IMR-90 (cell line): ENCODE results near the gene CFAP221.

ENCODE experiments used
- CHD1 ChIP-seq: IDR thresholded peaks from 2 replicates; pipeline ENCODE4 v1.6.1; 2012; ENCODE audit warnings: low read depth, low read length, improper control_type of control experiment
- CTCF ChIP-seq: conservative IDR thresholded peaks from 2 replicates; pipeline ENCODE4 v1.5.1; 2012; ENCODE audit warnings: mild to moderate bottlenecking, low read depth, low read length, improper control_type of control experiment
- ELK1 ChIP-seq: fragments of 150-350 bp; IDR thresholded peaks from 2 replicates; pipeline ENCODE4 v1.6.1; 2016; ENCODE audit warnings: low read depth, mild to moderate bottlenecking, low read length, moderate library complexity, borderline replicate concordance
- FOS ChIP-seq: fragments of 150-350 bp; IDR thresholded peaks from 2 replicates; pipeline ENCODE4 v1.6.1; 2016; ENCODE audit warnings: low read depth, low read length
- MAFK ChIP-seq: IDR thresholded peaks from 2 replicates; pipeline ENCODE4 v1.6.1; 2012; ENCODE audit warnings: low read depth, low read length, improper control_type of control experiment
- MAZ ChIP-seq: IDR thresholded peaks from 2 replicates; pipeline ENCODE4 v1.6.1; 2012; ENCODE audit warnings: low read depth, mild to moderate bottlenecking, low read length, improper control_type of control experiment, moderate library complexity, borderline replicate concordance
- POLR2A ChIP-seq: IDR thresholded peaks from 2 replicates; pipeline ENCODE4 v1.6.1; 2012; ENCODE audit warnings: mild to moderate bottlenecking, low read depth, low read length
- RAD21 ChIP-seq: IDR thresholded peaks from 2 replicates; pipeline ENCODE4 v1.6.1; 2012; ENCODE audit warnings: low read length, improper control_type of control experiment
- RFX5 ChIP-seq: IDR thresholded peaks from 2 replicates; pipeline ENCODE4 v1.8.0; 2012; ENCODE audit warnings: low read depth, mild to moderate bottlenecking, low read length, moderate library complexity
- SMC3 ChIP-seq: fragments of 150-350 bp; IDR thresholded peaks from 2 replicates; pipeline ENCODE4 v1.6.1; 2016; ENCODE audit warnings: low read depth, mild to moderate bottlenecking, antibody characterized with exemption, low read length, moderate library complexity
- TF ChIP-seq, protein P1 (sequence below): fragments of 150-350 bp; IDR thresholded peaks from 2 replicates; pipeline ENCODE4 v1.6.1; 2017; ENCODE audit warnings: mild to moderate bottlenecking, antibody characterized with exemption, low read length, low read depth

DNA sequence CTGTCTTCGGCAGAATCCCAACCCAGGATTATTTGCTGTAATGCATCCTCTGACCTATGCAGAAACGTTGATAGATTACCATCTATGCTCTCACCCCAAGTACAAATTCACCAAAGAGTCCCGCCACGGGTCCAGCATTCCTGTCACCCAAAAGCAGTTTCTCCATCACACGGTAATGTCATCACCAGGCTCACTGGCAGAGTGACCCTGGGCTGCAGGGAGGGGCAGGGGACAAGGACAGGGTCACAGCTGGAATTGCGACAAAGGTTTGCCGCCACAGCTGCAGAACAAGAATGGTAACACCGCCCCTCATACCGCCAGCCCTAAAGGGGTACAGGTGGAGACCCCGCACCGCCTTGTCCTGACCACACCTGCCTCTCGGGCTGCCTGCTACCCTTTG is 94.0 kb downstream of the CFAP221 start:
- TF ChIP-seq CTCF: no peak
- TF ChIP-seq RAD21: no peak
- no peak for TF ChIP-seq MAFK
- no peak for TF ChIP-seq FOS
- TF ChIP-seq POLR2A: no peak
- no peak for TF ChIP-seq MAZ
- TF ChIP-seq SMC3: no peak
- TF ChIP-seq CHD1: no peak
- no peak for TF ChIP-seq RFX5
- no peak for TF ChIP-seq ELK1
- TF ChIP-seq, protein P1, sequence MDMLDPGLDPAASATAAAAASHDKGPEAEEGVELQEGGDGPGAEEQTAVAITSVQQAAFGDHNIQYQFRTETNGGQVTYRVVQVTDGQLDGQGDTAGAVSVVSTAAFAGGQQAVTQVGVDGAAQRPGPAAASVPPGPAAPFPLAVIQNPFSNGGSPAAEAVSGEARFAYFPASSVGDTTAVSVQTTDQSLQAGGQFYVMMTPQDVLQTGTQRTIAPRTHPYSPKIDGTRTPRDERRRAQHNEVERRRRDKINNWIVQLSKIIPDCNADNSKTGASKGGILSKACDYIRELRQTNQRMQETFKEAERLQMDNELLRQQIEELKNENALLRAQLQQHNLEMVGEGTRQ: no peak
